Measurements from ENCODE around the gene TSHZ1.

Gene TSHZ1

DNA sequence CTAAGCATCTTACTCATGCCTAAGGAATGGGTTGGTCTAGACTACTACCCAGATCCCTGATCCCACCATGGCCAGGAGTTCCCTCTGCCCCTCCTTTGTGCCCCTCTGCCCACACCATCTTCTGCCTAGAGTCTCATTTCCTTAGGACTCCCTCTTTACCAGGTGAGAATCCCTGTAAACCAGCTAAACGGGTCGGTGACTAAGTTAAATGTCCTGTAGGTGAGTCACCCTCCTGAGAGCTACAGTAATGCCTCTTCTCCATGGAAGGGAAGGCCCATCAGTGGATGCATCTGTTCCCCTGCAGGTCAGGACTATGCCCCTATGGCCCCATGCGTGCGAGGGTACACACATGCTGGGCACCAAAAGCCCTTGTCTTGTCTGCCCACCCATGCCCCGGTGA is 27.1 kb upstream of the TSHZ1 start:
- DNase-seq, result no peak

DNA sequence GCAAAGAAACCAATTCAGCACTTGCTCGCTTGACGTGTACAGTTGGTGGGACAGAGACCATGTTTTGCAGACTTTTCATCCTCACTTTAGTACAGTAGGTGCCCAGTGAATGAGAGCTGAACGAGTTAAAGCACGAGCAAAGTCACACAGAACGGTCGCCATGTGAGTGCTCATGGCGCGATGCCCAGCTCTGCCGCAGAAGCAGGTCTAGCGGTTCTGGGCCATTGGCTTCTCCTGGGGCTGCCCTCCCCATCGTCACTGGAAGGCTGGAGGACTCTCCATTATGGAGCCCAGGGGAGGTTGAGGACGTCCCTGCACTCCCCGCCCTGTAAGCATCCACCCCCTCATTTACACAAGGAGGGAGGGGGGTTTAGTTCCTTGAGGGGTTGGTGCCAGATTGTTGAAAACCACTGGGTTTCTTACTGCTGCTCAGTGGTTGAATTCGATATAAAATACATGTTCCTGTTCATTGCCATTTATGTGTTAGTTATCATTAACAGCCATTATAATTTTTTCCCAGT is 26.6 kb upstream of the TSHZ1 start:
- no peak for DNase-seq

DNA sequence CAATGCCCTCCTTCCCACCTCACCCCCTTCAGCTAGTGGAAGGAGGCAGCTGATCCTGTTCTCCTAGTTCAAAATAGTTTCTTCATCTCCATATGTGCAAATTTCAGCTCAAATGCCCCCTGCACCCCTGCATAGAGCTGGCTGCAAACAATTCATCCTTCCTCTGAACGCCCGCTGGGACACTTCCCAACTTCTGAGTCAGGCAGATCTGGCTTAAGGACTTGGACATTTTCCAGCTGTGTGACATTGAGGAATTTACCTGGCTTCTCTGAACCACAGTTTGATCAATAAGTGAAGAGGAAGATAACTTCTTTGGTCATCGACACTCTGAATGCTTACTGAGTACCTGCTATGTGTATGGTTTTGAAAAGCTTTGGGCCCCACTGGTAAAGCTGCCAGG is 25.1 kb upstream of the TSHZ1 start:
- DNase-seq, result no peak

DNA sequence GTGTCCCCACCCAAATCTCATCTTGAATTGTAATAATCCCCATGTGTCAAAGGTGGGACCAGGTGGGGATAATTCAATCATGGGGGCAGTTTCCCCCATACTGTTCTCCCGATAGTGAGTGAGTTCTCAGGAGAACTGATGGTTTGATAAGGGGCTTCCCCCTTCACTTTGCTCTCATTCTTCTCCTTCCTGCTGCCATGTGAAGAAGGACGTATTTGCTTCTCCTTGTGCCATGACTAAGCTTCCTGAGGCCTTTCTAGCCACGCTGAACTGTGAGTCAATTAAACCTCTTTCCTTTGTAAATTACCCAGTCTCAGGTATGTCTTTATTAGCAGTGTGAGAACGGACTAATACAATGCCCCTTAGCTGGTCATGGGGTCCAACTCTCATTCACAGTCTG is 22.9 kb upstream of the TSHZ1 start:
- peak in 1 of 2 donors; percentile 2 for DNase-seq

DNA sequence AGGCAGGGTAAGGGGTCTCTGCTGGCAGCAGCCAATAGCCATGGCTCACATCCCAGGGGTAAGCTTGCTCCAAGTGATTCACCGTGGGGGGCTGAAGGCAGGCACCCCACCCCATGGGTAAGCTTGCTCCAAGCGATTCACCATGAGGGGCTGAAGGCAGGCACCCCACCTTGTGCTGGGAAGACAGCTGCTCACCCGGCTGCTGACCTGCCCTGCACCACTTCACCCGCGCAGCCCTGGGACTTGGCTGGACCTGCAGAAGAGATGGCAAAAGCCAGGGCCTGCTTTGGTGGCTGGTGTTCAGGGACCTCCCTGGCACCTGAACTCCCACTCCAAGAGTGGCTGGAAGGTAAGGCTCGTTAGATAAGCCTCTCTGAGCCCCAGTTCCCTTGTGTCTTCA is 20.9 kb upstream of the TSHZ1 start:
- no peak for DNase-seq

DNA sequence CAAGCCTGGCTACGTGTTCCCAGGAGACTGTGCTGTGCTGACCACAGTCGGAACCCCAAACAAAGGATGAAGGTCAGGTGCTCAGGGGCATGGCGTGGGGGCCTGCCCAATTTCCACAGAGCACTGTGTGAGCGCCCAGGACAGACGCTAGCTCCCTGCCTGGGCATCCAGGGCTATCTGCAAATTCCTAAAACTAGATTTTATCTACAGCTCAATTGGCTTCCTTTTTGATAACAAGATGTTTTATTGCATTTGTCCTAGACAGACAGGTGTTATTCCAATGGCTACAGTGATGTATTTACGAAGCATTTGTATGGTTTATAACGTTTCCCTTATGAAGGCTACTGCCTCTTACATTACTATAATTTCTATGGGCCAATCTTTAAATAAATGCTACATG is 17.7 kb upstream of the TSHZ1 start:
- DNase-seq, result no peak

DNA sequence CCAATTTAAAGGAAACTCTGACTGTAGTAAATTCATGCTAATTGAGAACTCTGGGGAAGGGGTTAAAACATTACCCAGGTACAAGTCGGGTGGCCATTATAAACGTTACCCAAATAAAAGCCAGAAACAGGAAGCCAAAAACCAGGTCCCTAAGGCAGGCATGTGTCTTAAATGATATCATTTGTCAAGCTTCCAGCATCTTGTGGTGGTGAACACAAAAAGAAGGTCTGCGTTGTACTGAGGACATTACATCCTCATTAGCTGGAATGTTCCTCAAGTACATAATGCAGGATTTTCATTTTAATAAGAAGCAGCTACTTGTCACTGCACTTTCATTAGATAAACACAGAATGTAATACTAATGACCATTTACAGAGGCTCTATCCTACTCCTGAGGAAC is 12.6 kb upstream of the TSHZ1 start:
- no peak for DNase-seq

DNA sequence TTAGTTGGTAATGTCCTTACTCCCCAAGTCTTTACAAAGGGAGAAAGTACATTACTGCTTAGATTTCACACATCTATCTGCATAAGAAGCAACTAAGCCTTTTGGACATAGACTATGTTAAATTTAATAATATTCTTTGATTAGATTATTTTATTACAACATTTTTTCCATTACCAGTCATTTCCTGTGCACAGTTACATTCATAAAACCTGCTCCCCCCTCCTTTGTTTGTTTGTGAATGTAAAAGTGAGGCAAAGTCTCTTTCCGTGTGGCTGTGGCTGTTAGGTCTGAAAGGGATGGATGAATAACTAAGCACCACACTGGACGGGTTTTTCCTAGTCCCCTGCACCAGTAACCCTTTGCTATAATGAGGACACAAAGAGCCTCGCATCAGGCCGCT is 11.3 kb upstream of the TSHZ1 start:
- no peak for DNase-seq

DNA sequence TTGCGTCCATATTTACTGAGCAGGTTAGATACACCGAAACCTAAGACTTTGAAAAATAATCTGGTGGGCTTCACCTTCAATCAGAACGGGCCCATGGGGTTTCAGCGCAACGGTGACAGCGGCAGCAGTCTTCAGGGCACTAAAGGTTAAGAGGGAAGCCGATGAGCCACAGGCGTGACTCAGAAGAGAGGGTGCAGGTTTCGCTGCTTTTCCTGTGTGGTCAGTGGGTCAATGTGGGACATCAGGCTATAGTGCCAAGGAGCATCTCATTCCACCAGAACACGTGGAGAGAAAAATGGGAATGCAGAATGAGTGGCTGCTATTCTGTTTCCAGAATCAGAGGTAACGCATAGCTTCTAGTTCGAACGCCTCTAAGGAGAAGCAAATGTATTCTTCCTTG is 10.5 kb upstream of the TSHZ1 start:
- no peak for DNase-seq

DNA sequence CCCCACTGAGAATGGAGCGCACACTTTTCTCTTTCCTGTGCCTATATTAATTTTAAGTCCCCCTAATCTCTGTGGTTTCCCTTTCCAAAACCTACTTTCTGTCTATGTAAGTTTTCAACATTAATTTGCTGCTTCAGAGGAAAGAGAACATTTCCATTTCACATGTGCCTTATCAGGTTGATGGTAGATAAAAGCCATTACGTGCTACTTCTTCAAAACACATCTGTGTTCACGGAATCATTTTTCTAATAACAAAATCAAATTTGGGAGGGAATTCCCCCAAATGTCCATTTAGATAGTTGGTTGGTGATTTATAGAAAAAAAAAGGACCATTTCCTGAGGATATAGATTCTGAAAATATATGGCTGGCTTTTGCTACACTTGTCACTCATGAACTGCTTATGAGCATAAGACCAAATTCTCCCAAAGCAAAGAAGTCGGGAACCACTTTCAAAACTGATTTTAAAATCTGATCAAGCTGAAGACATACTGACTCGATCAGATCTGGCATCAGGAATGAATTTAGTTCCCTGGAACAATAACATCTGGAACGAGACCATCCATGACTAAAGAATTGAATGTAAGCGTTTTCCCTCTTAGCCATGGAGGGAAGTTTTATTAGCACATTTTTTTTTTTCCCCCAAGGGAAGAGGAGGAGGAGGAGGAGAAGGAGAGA is 9.9 kb upstream of the TSHZ1 start:
- DNase-seq, result no peak

DNA sequence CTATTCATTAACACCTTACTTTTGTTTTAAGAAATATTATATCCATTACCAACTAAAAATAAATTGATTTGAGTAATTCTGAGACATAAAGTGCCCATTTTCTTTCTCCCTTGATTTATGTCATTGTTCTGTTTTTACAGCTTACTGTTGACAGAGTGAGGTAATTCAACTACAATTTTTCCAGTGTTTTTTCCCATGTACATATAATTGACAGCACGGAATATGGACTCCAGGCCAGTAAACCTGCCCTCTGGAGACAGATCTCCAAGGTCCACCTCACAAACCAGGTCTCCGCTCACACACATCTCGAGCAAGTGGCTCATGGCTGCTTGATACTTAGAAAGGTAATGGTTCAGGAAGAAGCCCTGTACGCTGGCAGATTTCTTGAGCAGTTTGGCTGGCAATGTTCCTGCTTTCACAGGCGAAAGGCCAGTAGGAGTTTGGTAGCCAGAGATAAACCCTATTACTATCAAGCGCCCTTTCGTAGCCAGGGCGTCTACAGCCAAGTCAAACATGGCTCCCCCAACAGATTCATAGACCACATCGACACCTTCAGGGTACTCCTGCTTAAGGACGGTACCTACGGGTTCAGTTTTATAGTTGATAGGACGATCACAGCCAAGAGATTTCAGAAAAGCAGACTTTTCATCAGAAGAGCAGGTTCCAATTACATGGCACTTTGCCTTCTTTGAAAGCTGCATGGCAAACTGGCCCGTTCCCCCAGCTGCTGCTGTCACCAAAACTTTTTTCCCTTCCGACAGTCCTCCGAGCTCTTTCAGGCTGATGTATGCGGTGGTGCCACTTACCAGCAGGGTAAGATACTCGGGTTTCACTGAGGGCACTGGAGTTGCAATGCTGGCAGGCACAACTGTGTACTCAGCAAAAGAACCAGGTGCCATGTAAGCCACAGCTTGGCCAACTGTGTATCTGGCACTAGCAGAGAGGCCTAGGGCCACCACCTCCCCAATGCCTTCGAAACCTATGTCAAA is 9.0 kb upstream of the TSHZ1 start:
- no peak for DNase-seq

DNA sequence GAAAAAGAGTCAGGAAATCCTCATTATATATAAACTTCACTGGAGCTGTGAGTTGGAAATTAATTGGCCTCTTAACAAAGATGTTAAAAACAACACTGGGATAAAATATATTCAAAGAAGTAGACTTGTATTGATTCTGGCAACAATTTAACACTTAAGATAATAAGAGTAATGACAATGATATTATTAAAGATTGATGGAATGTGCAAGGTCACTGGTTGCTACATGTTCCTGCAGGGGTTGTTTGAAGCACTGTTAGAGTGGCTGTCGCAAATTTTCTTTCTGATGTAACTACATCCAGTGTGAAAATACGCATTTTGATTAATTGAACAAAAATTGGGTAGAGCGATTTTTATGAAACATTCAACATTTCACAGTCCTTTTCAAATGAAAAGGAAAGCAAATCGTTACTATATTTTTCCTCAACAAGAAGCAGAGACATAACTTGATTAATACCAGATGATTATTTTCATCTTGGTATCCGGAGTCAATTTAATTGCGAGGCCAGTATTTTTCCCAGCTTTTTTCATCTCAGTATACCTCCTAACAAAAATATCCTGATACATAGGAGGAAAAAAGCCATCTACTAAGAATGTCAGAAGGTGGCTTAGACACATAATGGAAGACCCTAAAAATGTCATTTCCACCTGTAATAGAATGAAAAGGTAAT is 7.8 kb upstream of the TSHZ1 start:
- no peak for DNase-seq

DNA sequence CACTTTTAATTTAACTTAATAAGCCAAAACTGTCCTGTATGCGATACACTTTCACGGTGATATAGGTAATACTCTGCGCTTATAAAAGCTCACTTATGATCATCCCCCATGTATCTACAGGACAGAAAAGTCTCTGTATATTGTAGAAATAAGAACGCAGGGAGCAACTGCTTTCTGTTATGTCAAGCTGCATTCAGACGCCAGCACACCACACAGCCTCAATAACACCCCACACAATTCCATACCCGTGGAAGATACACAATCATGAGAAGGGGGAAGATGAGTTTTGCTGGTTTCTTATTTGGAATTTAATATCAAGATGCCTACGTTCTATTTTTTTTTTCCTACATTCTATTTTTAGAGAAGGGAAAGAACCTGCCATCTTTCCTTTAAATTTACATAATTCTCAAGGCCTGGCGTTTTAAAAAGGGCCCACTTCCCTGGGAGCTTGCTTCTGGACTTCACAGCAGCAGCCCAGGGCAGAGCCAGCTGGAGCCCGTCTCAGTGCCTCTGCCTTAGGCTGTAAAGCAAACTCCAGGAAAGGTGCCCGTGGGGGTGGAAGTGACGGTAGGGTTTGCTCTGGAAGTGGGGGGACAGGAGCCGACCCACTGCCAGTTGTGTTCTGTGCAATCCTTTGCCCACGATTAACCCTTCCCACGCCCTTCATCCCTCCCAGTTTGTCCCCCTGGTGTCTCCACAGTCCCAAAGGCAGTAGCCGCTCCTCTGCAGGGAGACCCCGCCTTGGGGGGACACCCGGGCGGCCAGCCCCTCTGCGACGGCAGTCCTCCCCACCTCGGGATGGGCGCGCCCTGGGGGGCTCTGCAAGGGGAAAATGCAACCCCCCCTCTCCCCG is 7.0 kb upstream of the TSHZ1 start:
- DNase-seq, result no peak

DNA sequence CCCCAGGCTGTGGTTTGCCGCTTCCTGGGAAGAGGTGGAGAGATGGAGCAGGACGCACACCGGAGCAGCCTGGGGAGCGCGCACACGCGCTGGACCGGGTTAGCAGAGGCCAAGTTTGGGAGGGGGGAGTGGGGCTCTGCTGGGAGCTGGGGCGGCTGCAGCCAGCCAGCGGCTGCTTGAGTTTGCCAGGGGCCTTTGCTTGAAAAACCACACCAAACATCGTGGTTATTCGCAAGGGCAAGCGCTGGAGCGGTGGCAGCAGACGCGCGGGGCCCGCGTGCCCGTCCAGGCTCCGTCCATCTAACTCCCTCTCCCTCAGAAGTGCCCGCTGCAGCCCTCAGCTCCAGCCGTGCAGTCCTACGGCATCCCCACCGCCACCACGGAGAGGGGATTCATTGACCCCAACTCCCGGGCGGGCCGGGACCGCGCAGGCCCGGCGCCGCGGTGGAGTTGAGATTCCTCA is 6.3 kb upstream of the TSHZ1 start:
- DNase-seq, result no peak

DNA sequence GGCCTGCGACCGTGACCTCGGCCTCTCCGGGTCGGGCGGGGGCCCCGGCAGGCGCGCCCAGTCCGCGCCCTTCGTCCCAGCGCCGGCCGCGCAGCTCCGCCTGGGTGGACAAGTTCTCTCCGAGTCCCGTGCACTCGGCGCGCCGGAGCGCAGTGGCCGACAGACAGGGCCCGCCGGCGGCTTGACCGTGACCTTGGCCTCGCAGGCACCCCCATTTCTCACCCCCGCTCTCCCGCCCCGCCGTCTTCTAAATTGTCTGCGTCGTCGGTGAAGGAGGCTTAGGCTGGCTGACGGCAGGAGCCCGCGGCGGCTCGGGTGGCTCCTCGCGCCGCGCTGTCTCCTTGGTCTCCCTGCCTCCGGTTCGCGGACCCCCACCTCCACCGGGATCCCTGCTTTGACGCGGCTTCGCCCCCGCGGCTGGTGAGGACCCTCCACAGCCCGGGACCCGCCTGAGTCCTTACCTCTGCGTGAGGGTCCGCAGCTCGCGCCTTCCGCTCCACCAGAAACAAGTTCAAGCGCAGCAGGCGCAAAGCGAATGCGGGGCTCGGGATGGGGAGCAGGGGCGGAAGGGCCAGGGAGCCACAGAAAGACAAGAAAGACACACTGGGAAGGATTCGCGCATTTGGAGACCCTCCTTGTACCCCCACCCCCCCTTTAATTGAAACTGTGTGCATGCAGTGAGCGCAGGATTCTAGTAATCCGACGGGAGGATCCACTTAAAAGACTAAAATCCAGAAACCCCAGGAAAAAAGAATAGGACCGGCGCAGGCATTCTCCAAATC is 5.7 kb upstream of the TSHZ1 start:
- no peak for DNase-seq

DNA sequence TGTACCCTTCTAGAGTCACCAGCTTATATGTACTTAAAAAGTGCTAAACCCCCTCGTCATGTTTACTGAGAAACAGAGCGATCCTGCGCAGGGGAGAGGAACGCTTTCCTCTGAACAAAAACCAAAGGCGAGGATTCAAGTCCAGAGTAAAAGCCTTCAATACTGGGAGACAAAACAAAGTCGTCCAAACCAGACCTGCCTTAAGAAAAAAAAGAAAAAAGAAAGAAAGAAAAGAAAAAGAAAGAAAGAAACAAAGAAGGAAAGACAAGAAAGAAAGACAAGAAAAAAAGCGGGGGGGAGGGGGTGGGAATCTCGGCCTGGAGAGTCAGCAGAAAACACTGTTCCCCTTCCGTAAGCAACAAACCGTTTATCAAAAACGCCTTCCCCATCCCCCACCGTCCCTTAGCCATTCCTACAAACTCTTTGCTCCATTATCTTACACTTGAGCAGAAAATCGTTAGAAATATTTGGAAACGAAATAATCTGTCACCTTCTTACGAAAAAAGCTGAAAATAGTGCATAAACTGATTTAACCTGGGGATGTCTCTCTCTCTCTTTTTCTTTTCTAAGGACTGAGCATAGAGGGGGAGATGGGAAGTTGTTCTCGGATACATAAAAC is 5.0 kb upstream of the TSHZ1 start:
- no peak for DNase-seq

DNA sequence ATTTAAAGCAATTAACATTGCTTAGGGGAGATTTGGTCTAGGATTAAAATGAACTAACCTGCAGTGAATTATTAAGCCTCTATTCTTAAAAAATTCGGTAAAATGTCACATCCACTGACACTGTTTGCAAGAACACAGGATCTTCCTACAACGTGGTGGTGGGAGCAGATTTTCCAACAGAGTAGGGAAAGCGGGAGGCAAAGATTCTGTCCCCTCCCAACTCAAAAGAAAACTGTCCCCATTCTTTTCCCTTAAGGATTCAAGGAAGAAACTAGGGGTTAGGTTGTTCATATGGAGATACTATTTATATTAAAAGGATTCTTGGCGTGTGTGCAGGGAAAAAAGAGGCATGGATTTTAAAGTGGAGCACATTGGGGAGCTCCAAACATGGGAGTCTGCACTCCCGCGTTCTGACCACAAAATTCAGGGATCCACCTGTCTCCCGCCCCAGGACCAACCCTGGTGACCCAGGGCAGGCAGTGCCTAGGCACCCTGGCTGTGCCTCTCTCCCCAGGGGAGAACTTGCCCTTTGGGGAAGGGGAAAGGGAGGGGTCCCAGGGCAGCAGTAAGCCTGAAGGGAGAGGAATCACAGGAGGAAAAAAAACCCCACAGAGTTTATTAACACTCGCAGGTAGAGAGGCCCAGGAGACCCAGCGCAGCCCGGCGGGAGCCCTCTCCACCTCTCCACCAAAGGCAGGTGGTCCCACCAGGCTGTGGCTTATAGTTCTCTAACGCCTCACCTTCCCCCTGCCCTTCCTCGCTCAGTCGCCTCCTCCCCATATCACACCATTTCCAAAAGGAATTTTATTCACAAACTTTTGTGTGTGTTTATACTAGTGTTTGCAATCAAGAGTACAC is 3.9 kb upstream of the TSHZ1 start:
- no peak for DNase-seq

DNA sequence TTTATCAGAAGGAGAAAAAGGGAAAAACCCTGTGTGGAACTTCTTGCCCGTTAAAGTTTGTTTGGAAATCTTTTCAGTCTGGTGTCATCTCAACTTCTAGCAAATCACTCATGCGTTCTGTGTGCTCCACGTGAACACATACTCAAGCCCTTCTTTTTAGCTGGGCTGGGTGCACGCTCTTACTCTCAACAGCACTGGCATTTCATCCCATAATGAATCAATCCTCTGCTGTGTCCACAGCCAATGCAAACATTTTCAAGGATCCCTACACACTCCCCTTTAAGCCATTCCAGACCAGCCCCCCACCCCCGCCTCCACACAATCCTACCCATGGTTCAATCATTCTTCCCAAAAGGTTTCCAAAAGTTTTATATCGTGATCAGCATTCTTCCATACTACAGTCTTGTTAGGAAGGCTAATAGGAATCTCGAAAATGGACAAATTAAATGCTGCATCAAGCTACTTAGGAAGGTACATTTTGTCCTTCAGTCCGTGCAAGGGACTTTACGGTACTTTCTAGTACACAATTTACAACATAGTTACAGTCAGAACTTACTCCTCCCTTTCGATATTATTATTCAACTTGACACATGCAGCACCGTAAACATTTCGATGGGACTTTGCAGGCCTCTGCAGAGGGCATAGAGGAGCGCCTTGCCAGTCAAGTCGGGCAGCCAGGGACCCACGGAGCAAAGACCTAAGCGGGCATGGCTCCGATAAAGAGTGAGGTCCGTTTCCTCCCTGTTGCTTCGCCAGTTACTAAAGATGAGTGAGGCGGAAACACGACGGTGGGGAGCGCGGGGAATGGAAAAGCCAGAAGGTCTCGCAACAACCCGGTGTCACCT is 3.1 kb upstream of the TSHZ1 start:
- no peak for DNase-seq
